H9 (cell line): ENCODE measurements around the gene BTG4. TPM values are rescaled to one million over a fixed set of nuclear protein-coding genes. Genes with fewer than 3 reads are reported as not detected.
A peak's percentile ranks its signal among the peaks of the same experiment; 100 is the strongest.

ENCODE experiments used
- DNase-seq: peaks from one replicate; pipeline ENCODE4 v3.0.0-alpha.2; 2017
- H2AFZ ChIP-seq: one replicate; pipeline ENCODE4 v1.6.1; 2013; ENCODE audit warnings: mild to moderate bottlenecking, low read length, control low read depth, moderate library complexity
- H2AK5ac ChIP-seq: 2 replicates; pipeline ENCODE4 v1.6.1; 2013; ENCODE audit warnings: low read length, control low read depth, mixed read lengths; ENCODE audit not compliant: insufficient read length
- H2BK120ac ChIP-seq: one replicate; pipeline ENCODE4 v1.6.1; 2013; ENCODE audit warnings: low read depth, mild to moderate bottlenecking, low read length, control low read depth, inconsistent platforms; ENCODE audit not compliant: poor library complexity, severe bottlenecking
- H2BK12ac ChIP-seq: 2 replicates; pipeline ENCODE4 v1.6.1; 2013; ENCODE audit warnings: low read length, control low read depth, mixed read lengths, low read depth; ENCODE audit not compliant: insufficient read length
- H2BK15ac ChIP-seq: 2 replicates; pipeline ENCODE4 v1.6.1; 2013; ENCODE audit warnings: low read depth, low read length, control low read depth
- H2BK20ac ChIP-seq: one replicate; pipeline ENCODE4 v1.6.1; 2013; ENCODE audit warnings: low read depth, mild to moderate bottlenecking, low read length, control low read depth, inconsistent platforms; ENCODE audit not compliant: poor library complexity, severe bottlenecking
- H2BK5ac ChIP-seq: 2 replicates; pipeline ENCODE4 v1.6.1; 2013; ENCODE audit warnings: low read length, control low read depth, mixed read lengths; ENCODE audit not compliant: insufficient read length
- H3K14ac ChIP-seq: 2 replicates; pipeline ENCODE4 v1.6.1; 2013; ENCODE audit warnings: low read length, control low read depth; ENCODE audit not compliant: insufficient read depth
- H3K18ac ChIP-seq: 2 replicates; pipeline ENCODE4 v1.6.1; 2013; ENCODE audit warnings: low read depth, mild to moderate bottlenecking, mixed read lengths, low read length, control low read depth; ENCODE audit not compliant: insufficient read length
- H3K23ac ChIP-seq: 2 replicates; pipeline ENCODE4 v1.6.1; 2013; ENCODE audit warnings: low read length, control low read depth, mixed read lengths, low read depth; ENCODE audit not compliant: insufficient read length
- H3K23me2 ChIP-seq: 2 replicates; pipeline ENCODE4 v1.6.1; 2013; ENCODE audit warnings: low read depth, mild to moderate bottlenecking, mixed read lengths, low read length, control low read depth; ENCODE audit not compliant: insufficient read length, poor library complexity, severe bottlenecking
- H3K27ac ChIP-seq: 2 replicates; pipeline ENCODE4 v1.5.1; 2013; ENCODE audit warnings: low read length, control low read depth, mixed read lengths, low read depth; ENCODE audit not compliant: insufficient read length
- H3K27me3 ChIP-seq: 2 replicates; pipeline ENCODE4 v1.6.1; 2013; ENCODE audit warnings: low read length, control low read depth, inconsistent platforms; ENCODE audit not compliant: insufficient read depth
- H3K4ac ChIP-seq: 2 replicates; pipeline ENCODE4 v1.6.1; 2013; ENCODE audit warnings: low read depth, mild to moderate bottlenecking, control low read depth, inconsistent platforms, low read length, moderate library complexity
- H3K4me1 ChIP-seq: 2 replicates; pipeline ENCODE4 v1.6.1; 2013; ENCODE audit warnings: low read length, control low read depth, inconsistent platforms; ENCODE audit not compliant: insufficient read depth
- H3K4me2 ChIP-seq: 2 replicates; pipeline ENCODE4 v1.6.1; 2013; ENCODE audit warnings: low read length, control low read depth, mixed read lengths; ENCODE audit not compliant: insufficient read length, insufficient read depth
- H3K56ac ChIP-seq: 2 replicates; pipeline ENCODE4 v1.6.1; 2013; ENCODE audit warnings: low read depth, mild to moderate bottlenecking, mixed read lengths, low read length, control low read depth; ENCODE audit not compliant: insufficient read length
- H3K79me1 ChIP-seq: 2 replicates; pipeline ENCODE4 v1.6.1; 2013; ENCODE audit warnings: low read depth, mild to moderate bottlenecking, moderate library complexity, low read length, control low read depth, inconsistent platforms; ENCODE audit not compliant: insufficient read depth, poor library complexity, severe bottlenecking
- H3K79me2 ChIP-seq: 2 replicates; pipeline ENCODE4 v1.6.1; 2013; ENCODE audit warnings: low read length, control low read depth, inconsistent platforms; ENCODE audit not compliant: insufficient read depth
- H3K9ac ChIP-seq: 2 replicates; pipeline ENCODE4 v1.6.1; 2013; ENCODE audit warnings: low read length, control low read depth, mixed read lengths; ENCODE audit not compliant: insufficient read length; ENCODE audit errors: extremely low read depth
- H3K9me3 ChIP-seq: one replicate; pipeline ENCODE4 v1.6.1; 2013; ENCODE audit warnings: low read depth, low read length, inconsistent platforms; ENCODE audit not compliant: control insufficient read depth
- H3T11ph ChIP-seq: one replicate; pipeline ENCODE4 v1.6.1; 2013; ENCODE audit warnings: mild to moderate bottlenecking, low read length, control low read depth, inconsistent platforms
- H4K20me1 ChIP-seq: one replicate; pipeline ENCODE4 v1.6.1; 2013; ENCODE audit not compliant: control insufficient read depth, insufficient read length, insufficient read depth
- H4K5ac ChIP-seq: 2 replicates; pipeline ENCODE4 v1.6.1; 2013; ENCODE audit warnings: low read depth, mild to moderate bottlenecking, mixed read lengths, low read length, control low read depth; ENCODE audit not compliant: insufficient read length
- H4K8ac ChIP-seq: replicated peaks from 2 replicates; pipeline ENCODE4 v1.6.1; 2013; ENCODE audit warnings: low read length, control low read depth, mixed read lengths, low read depth; ENCODE audit not compliant: insufficient read length
- H4K91ac ChIP-seq: 2 replicates; pipeline ENCODE4 v1.6.1; 2013; ENCODE audit warnings: low read depth, mild to moderate bottlenecking, moderate library complexity, mixed read lengths, low read length, control low read depth; ENCODE audit not compliant: insufficient read length
- H3K27ac Mint-ChIP-seq, 3 experiments: 2 replicates in 2 of 3; 3 replicates in 1 of 3; pipeline ENCODE4 v1.8.0; 2020 to 2021; ENCODE audit warnings: mixed read lengths in 3 of 3, mild to moderate bottlenecking in 1 of 3, moderate library complexity in 1 of 3
- H3K27me3 Mint-ChIP-seq: 2 replicates; pipeline ENCODE4 v1.8.0; 2021; ENCODE audit warnings: low read depth, mild to moderate bottlenecking, moderate library complexity, mixed read lengths
- H3K36me3 Mint-ChIP-seq, 3 experiments: 2 replicates in 2 of 3; 3 replicates in 1 of 3; pipeline ENCODE4 v1.8.0; 2020 to 2021; ENCODE audit warnings: low read depth in 3 of 3, mixed read lengths in 3 of 3; ENCODE audit not compliant: insufficient read depth in 1 of 3
- H3K4me1 Mint-ChIP-seq, 2 experiments: 2 replicates each; pipeline ENCODE4 v1.8.0; 2020; ENCODE audit warnings: mixed read lengths in 2 of 2
- H3K4me3 Mint-ChIP-seq, 2 experiments: 2 replicates in 1 of 2; 3 replicates in 1 of 2; pipeline ENCODE4 v1.8.0; 2020 to 2021; ENCODE audit warnings: mild to moderate bottlenecking in 2 of 2, mixed read lengths in 2 of 2, moderate library complexity in 1 of 2
- H3K9me3 Mint-ChIP-seq, 2 experiments: 2 replicates in 1 of 2; 3 replicates in 1 of 2; pipeline ENCODE4 v1.8.0; 2020; ENCODE audit warnings: mild to moderate bottlenecking in 2 of 2, mixed read lengths in 2 of 2, moderate library complexity in 1 of 2
- CTCF ChIP-seq: fragments of 200-600 bp; sonication (generic); conservative IDR thresholded peaks from 3 replicates; pipeline ENCODE4 v1.8.0; 2021; ENCODE audit warnings: antibody characterized with exemption, mild to moderate bottlenecking
- WGBS: extraction: QIAGEN DNeasy Blood & Tissue Kit; methylation state at CpG from one replicate; pipeline ENCODE4 v1.1.7; 2013; ENCODE audit warnings: missing lambda C conversion rate, low lambda C conversion rate, mixed read lengths; ENCODE audit not compliant: insufficient read length; ENCODE audit errors: extremely low coverage; 5-methylcytosine and 5-hydroxymethylcytosine counted together
- total RNA-seq: library from RNA; stranded (reverse); gene quantifications from 2 replicates; pipeline ENCODE4 v1.2.1, GENCODE V29; 2021

Gene BTG4
- total RNA-seq, 1 experiment from 2014 or later = not detected

- Mint-ChIP-seq H3K4me1 (peaks cover 35 to 37% of the 10 kb centered on the region in 2 experiments), H3K36me3 (peaks cover 0 to 5% (median 0%) of the 10 kb centered on the region in 3 experiments; a peak in 3 of 7 replicates), H3K27me3 (peaks cover 74% of the 10 kb centered on the region), H3K9me3 (peaks cover 9 to 13% of the 10 kb centered on the region in 2 experiments; a peak in 4 of 5 replicates), H3K27ac (no peak overlapping the region), H3K4me3 (peak overlapping the region; percentile 58 to 81)
- no peak for TF ChIP-seq CTCF
- no peak overlapping the region for H3K14ac ChIP-seq
- no peaks in the 10 kb centered on the region for H3K9me3 ChIP-seq
- no peak overlapping the region for H3K56ac ChIP-seq
- no peak overlapping the region for H4K5ac ChIP-seq
- H3K79me1 ChIP-seq = no peaks in the 10 kb centered on the region
- H2AK5ac ChIP-seq = no peak overlapping the region
- H3K4me2 ChIP-seq = peak overlapping the region; percentile 73
- no peak overlapping the region for H3K23ac ChIP-seq
- H3K18ac ChIP-seq = no peak overlapping the region
- H2BK5ac ChIP-seq = no peak overlapping the region
- no peak overlapping the region for H4K91ac ChIP-seq
- H3K27ac ChIP-seq = no peak overlapping the region
- no peaks in the 10 kb centered on the region for H4K20me1 ChIP-seq
- H2BK20ac ChIP-seq = no peak overlapping the region
- no peaks in the 10 kb centered on the region; the same call in 1 of the 2 replicates for H3K4me1 ChIP-seq
- no peaks in the 10 kb centered on the region for H3K79me2 ChIP-seq
- H2AFZ ChIP-seq = no peak overlapping the region
- H3K27me3 ChIP-seq = peaks cover 27% of the 10 kb centered on the region; the same call in 1 of the 2 replicates
- H2BK12ac ChIP-seq = no peak overlapping the region
- H3K9ac ChIP-seq = no peak overlapping the region
- H3T11ph ChIP-seq = no peak overlapping the region
- H2BK15ac ChIP-seq = no peak overlapping the region
- DNase-seq = no peak
- H4K8ac ChIP-seq = no peak overlapping the region
- H2BK120ac ChIP-seq = no peak overlapping the region
- no peak overlapping the region for H3K4ac ChIP-seq
- peaks cover 16% of the 10 kb centered on the region for H3K23me2 ChIP-seq
- WGBS = no CpG with 5 or more reads among the region's 22 CpGs
Measured at GRCh38 chr11:111540937-111541253, 28.7 kb upstream of the BTG4 start.
